Activated B cell treated with CpG ODN at 0.5 μM for 24 hours (primary cell): Measurements from ENCODE around the gene SEC63. TPM values are rescaled to one million over a fixed set of nuclear protein-coding genes. Genes with fewer than 3 reads are reported as not detected.

Experiments
- ATAC-seq: fragments of 200-7000 bp; cut with Tn5 transposase; one replicate; pipeline ENCODE4 v1.10.0; 2021; ENCODE audit warnings: low read depth, mild to moderate bottlenecking, moderate library complexity
- CTCF ChIA-PET: fragments of 350-600 bp; sonication (Branson Sonifier 250); formaldehyde crosslinking; loops from one replicate; lab custom pipeline; 2021; ENCODE audit warnings: antibody characterized with exemption; lab: Charles Lee
- POLR2A ChIA-PET: fragments of 350-600 bp; sonication (Branson Sonifier 250); formaldehyde crosslinking; loops from one replicate; lab custom pipeline; 2021; ENCODE audit warnings: antibody characterized with exemption; lab: Charles Lee
- DNase-seq: peaks from one replicate; pipeline ENCODE4 v3.0.0; 2022
- H3K27ac Mint-ChIP-seq: one replicate; pipeline ENCODE4 v1.8.0; 2020; ENCODE audit warnings: mixed read lengths
- H3K27me3 Mint-ChIP-seq: one replicate; pipeline ENCODE4 v1.8.0; 2021; ENCODE audit warnings: mixed read lengths
- H3K36me3 Mint-ChIP-seq: one replicate; pipeline ENCODE4 v1.8.0; 2021; ENCODE audit warnings: low read depth, mixed read lengths
- H3K4me1 Mint-ChIP-seq: one replicate; pipeline ENCODE4 v1.8.0; 2021; ENCODE audit warnings: mixed read lengths
- H3K4me3 Mint-ChIP-seq: one replicate; pipeline ENCODE4 v1.8.0; 2020; ENCODE audit warnings: mild to moderate bottlenecking, mixed read lengths
- H3K9me3 Mint-ChIP-seq: one replicate; pipeline ENCODE4 v1.8.0; 2020; ENCODE audit warnings: mixed read lengths
- intact Hi-C: fragments of 100-400 bp; cut with micrococcal nuclease; formaldehyde crosslinking; loops from one replicate; pipeline ENCODE4 v1.15.1; 2024
- total RNA-seq: library from RNA; stranded (reverse); gene quantifications from 2 replicates; pipeline ENCODE4 v1.2.3, GENCODE V29; 2022
- TF ChIP-seq, protein P1 (sequence below): fragments of 200-600 bp; IDR thresholded peaks from one replicate; pipeline ENCODE4 v1.8.0; 2022; ENCODE audit warnings: antibody characterized with exemption, mild to moderate bottlenecking

SEC63 gene
- total RNA-seq, 1 donor from 2014 or later: 64.4 TPM

- no peak for DNase-seq
- ChIA-PET CTCF (no interaction called here), POLR2A (no interaction called here)
- no peak for ATAC-seq
- Mint-ChIP-seq H3K36me3 (no peaks in the 10 kb centered on the region), H3K27ac (no peak overlapping the region), H3K4me1 (no peaks in the 10 kb centered on the region), H3K4me3 (no peak overlapping the region), H3K9me3 (no peaks in the 10 kb centered on the region), H3K27me3 (peaks cover 4% of the 10 kb centered on the region)
- TF ChIP-seq, protein P1, sequence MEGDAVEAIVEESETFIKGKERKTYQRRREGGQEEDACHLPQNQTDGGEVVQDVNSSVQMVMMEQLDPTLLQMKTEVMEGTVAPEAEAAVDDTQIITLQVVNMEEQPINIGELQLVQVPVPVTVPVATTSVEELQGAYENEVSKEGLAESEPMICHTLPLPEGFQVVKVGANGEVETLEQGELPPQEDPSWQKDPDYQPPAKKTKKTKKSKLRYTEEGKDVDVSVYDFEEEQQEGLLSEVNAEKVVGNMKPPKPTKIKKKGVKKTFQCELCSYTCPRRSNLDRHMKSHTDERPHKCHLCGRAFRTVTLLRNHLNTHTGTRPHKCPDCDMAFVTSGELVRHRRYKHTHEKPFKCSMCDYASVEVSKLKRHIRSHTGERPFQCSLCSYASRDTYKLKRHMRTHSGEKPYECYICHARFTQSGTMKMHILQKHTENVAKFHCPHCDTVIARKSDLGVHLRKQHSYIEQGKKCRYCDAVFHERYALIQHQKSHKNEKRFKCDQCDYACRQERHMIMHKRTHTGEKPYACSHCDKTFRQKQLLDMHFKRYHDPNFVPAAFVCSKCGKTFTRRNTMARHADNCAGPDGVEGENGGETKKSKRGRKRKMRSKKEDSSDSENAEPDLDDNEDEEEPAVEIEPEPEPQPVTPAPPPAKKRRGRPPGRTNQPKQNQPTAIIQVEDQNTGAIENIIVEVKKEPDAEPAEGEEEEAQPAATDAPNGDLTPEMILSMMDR: no peak
- intact Hi-C loops: no loop called here
Measured at GRCh38 chr6:107972413-107973096, 14.5 kb upstream of the SEC63 start.

DNA sequence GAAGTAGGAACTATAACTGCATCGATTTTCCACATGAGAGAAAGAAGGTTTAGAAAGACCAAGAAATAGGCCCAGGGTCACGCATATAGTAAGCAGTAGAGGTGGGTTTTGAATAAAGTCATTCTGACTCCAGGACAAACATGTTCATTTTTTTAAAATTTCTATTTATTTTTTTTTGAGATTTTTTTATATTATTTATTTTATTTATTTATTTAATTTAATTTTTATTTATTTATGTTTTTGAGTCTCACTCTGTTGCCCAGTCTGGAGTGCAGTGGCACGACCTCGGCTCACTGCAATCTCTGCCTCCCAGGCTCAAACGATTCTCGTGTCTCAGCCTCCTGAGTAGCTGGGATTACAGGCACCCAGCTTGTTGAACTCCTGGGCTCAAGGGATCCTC, 13.2 kb upstream of the SEC63 start:
- ChIA-PET POLR2A (no interaction called here), CTCF (no interaction called here)
- Mint-ChIP-seq H3K27ac (no peak overlapping the region), H3K27me3 (peaks cover 4% of the 10 kb centered on the region), H3K4me1 (no peaks in the 10 kb centered on the region), H3K36me3 (no peaks in the 10 kb centered on the region), H3K9me3 (no peaks in the 10 kb centered on the region), H3K4me3 (no peak overlapping the region)
- TF ChIP-seq, protein P1: no peak
- no peak for DNase-seq
- ATAC-seq: no peak
- intact Hi-C loops: no loop called here

DNA sequence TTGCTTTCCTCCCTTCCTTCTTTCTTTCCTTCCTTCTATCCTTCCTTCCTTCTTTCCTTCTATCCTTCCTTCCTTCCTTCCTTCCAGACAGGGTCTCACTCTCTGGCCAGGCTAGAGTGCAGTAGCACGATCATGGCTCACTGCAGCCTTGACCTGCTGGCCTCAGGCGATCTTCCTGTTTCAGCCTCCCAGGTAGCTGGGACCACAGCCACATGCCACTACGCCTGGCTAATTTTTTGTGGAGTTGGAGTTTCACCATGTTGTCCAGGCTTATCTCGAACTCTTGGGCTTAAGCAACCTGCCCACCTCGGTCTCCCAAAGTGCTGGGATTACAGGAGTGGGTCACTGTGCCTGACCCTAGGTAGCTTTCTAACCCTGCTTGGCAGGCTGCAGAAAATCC, 12.2 kb upstream of the SEC63 start:
- ChIA-PET CTCF (no interaction called here), POLR2A (no interaction called here)
- TF ChIP-seq, protein P1: no peak
- Mint-ChIP-seq H3K4me1 (no peaks in the 10 kb centered on the region), H3K36me3 (no peaks in the 10 kb centered on the region), H3K4me3 (no peak overlapping the region), H3K9me3 (no peaks in the 10 kb centered on the region), H3K27me3 (peaks cover 4% of the 10 kb centered on the region), H3K27ac (no peak overlapping the region)
- intact Hi-C loops: no loop called here
- DNase-seq: no peak
- no peak for ATAC-seq

GRCh38 chr6:107968081-107968480, 10.1 kb upstream of the SEC63 start:
- Mint-ChIP-seq H3K36me3 (no peaks in the 10 kb centered on the region), H3K27me3 (peaks cover 2% of the 10 kb centered on the region), H3K4me1 (no peaks in the 10 kb centered on the region), H3K9me3 (no peaks in the 10 kb centered on the region), H3K4me3 (no peak overlapping the region), H3K27ac (no peak overlapping the region)
- ChIA-PET POLR2A (no interaction called here), CTCF (interaction anchor here (0.7 kb wide), 1 partner anchor 284 kb away, joined by 3 read pairs; no protein-coding TSS in a partner anchor)
- TF ChIP-seq, protein P1: no peak
- DNase-seq (no peak), ATAC-seq (no peak)
- intact Hi-C loops: no loop called here

GRCh38 chr6:107965746-107966145, 7.7 kb upstream of the SEC63 start:
- Mint-ChIP-seq H3K4me3 (no peak overlapping the region), H3K27ac (no peak overlapping the region), H3K27me3 (no peaks in the 10 kb centered on the region), H3K4me1 (no peaks in the 10 kb centered on the region), H3K36me3 (no peaks in the 10 kb centered on the region), H3K9me3 (no peaks in the 10 kb centered on the region)
- CTCF ChIA-PET: no interaction called here
- TF ChIP-seq, protein P1: no peak
- POLR2A ChIA-PET: no interaction called here
- ATAC-seq (no peak), DNase-seq (no peak)
- intact Hi-C loops: no loop called here
